ENCODE data around the gene MYO1F.

The MYO1F gene

DNA sequence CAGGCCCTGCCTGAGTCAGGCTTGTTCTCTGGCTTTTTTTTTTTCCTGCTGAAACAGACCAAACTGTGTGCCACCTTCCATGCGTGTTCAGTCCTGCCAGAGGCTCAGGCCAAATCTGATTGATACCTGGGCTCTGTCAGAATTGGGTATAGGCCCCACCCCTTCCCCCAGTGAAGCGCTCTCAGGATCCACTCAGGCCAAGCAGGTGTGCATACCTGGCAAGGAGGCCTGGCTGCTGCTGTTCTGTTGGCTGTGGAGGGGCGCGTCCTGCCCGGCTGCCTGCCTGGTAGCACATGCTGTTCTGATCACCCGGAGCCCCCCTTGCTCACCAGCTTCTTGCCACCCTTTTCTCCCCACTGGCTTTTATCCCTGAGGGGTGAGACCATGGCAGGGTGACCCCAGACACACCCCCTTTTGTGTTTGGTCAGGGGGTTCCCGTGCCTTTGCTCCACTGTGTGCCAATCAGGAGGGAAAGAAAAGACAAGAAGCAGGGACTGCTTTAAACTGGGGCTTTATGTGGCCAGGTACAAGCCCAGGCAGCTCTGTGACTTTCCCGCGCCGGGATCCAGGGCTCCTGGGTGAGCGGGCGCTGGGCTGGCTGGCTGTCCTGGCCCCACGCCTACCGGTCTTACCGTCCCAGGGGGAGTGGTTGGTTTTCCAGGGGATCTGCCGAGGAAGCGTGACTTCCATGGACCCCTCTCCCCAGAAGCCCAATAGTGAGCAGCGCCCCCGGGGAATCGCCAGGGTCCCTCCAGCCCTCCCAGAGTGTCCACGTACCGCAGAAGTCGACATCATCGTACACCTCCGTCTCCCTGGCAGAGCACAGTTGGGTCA, 87.5 kb downstream of the MYO1F start:
- H3K36me3 Mint-ChIP-seq (ENCODE audit: low read depth) = peaks cover 27% of the 10 kb centered on the region
- H3K9me3 Mint-ChIP-seq = no peaks in the 10 kb centered on the region
- H3K4me1 Mint-ChIP-seq (ENCODE audit: low read depth) = peaks cover 24% of the 10 kb centered on the region
- H3K27ac Mint-ChIP-seq = no peak overlapping the region
- no peak overlapping the region for H3K4me3 Mint-ChIP-seq
- no peaks in the 10 kb centered on the region for H3K27me3 Mint-ChIP-seq (ENCODE audit: low read depth)

DNA sequence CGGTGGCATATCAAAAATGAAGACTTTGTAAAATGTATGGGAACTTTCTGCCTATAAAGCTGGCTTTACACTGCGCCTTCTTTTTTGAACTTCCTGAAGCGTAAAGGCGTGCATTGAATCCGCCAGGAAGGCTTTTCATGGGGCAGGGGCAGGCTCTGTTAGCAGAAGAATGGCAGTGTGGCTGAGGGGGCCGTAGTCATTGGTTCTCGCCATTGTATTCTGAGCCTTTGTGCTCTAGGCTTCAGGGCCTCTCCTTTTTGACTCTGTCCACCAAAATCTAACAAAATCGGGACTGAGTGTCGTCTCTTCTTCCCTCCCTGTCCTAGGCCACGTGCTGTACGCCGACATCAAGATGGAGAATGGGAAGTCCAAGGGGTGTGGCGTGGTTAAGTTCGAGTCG, 88.9 kb downstream of the MYO1F start:
- H3K36me3 Mint-ChIP-seq (ENCODE audit: low read depth) = peaks cover 29% of the 10 kb centered on the region
- H3K4me1 Mint-ChIP-seq (ENCODE audit: low read depth) = peaks cover 24% of the 10 kb centered on the region
- no peaks in the 10 kb centered on the region for H3K27me3 Mint-ChIP-seq (ENCODE audit: low read depth)
- H3K27ac Mint-ChIP-seq = peak overlapping the region; percentile 80
- H3K4me3 Mint-ChIP-seq = no peak overlapping the region
- H3K9me3 Mint-ChIP-seq = no peaks in the 10 kb centered on the region

DNA sequence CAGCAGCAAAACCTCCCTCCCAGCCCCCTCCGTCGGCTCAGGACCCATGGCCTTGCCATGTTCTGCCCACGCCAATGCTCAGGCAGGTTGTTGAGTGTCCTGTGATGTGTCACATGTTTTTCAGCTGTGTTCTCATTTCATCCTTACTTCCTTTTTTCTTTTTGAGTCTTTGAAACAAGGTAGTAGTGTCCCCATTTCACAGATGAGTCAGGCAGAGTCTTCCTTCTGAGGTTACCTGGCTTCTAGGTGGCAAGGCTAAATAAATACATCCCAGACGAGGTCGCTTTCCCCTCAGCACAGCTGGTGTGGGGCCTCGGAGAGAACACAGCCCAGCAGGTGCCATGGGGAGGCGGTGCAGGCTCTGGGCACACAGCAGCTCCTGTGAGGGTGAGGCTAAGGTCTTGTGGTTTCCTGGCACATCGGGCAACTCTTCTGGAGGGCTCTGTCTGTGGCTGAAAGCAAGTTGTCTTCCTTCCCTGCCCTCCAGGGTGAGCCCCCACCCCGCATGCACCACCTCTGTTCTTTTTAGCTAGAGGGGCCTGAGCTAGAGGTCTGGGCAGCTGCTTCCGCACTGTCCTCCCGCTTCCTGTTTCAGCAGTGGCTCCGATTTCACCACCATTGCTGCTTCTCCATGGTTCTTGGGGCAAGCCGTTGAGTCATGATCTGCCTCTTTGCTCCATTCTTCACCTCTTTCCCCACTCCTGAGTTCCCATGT, 89.9 kb downstream of the MYO1F start:
- no peaks in the 10 kb centered on the region for H3K27me3 Mint-ChIP-seq (ENCODE audit: low read depth)
- H3K9me3 Mint-ChIP-seq = no peaks in the 10 kb centered on the region
- H3K4me3 Mint-ChIP-seq = peak overlapping the region; percentile 49
- peaks cover 29% of the 10 kb centered on the region for H3K4me1 Mint-ChIP-seq (ENCODE audit: low read depth)
- H3K27ac Mint-ChIP-seq = peak overlapping the region; percentile 80
- peaks cover 35% of the 10 kb centered on the region for H3K36me3 Mint-ChIP-seq (ENCODE audit: low read depth)

DNA sequence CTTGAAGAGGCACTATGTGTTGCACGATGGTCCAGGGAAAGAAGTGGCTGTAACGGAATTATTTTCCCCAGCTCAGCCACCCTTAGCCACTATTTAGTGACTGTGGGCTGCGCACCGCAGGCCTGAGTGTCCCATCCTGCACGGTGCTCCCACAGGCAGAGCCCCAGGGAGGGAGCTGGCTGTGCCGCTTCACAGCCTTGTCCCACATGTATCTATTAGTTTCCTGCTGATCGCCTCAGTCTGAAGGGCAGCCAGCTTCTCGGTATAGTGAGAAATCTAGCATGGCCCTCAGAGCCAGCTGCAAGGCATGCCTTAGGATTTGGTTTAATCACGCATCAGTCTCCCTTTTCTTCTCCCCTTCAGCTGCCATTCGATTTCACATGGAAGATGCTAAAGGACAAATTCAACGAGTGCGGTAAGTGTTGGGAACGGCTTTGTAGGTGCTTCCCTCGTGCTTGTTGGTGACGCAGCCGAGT, 90.5 kb downstream of the MYO1F start:
- Mint-ChIP-seq H3K27ac (peak overlapping the region; percentile 80), H3K36me3 (ENCODE audit: low read depth) (peaks cover 38% of the 10 kb centered on the region), H3K4me3 (peak overlapping the region; percentile 3), H3K27me3 (ENCODE audit: low read depth) (no peaks in the 10 kb centered on the region), H3K4me1 (ENCODE audit: low read depth) (peaks cover 29% of the 10 kb centered on the region), H3K9me3 (no peaks in the 10 kb centered on the region)

DNA sequence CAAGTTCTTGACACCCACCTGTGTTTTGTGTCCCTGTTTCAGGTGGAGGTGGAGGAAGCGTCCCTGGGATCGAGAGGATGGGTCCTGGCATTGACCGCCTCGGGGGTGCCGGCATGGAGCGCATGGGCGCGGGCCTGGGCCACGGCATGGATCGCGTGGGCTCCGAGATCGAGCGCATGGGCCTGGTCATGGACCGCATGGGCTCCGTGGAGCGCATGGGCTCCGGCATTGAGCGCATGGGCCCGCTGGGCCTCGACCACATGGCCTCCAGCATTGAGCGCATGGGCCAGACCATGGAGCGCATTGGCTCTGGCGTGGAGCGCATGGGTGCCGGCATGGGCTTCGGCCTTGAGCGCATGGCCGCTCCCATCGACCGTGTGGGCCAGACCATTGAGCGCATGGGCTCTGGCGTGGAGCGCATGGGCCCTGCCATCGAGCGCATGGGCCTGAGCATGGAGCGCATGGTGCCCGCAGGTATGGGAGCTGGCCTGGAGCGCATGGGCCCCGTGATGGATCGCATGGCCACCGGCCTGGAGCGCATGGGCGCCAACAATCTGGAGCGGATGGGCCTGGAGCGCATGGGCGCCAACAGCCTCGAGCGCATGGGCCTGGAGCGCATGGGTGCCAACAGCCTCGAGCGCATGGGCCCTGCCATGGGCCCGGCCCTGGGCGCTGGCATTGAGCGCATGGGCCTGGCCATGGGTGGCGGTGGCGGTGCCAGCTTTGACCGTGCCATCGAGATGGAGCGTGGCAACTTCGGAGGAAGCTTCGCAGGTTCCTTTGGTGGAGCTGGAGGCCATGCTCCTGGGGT, 91.5 kb downstream of the MYO1F start:
- Mint-ChIP-seq H3K27me3 (ENCODE audit: low read depth) (no peaks in the 10 kb centered on the region), H3K4me3 (no peak overlapping the region), H3K9me3 (no peaks in the 10 kb centered on the region), H3K36me3 (ENCODE audit: low read depth) (peaks cover 48% of the 10 kb centered on the region), H3K4me1 (ENCODE audit: low read depth) (peaks cover 38% of the 10 kb centered on the region), H3K27ac (no peak overlapping the region)

DNA sequence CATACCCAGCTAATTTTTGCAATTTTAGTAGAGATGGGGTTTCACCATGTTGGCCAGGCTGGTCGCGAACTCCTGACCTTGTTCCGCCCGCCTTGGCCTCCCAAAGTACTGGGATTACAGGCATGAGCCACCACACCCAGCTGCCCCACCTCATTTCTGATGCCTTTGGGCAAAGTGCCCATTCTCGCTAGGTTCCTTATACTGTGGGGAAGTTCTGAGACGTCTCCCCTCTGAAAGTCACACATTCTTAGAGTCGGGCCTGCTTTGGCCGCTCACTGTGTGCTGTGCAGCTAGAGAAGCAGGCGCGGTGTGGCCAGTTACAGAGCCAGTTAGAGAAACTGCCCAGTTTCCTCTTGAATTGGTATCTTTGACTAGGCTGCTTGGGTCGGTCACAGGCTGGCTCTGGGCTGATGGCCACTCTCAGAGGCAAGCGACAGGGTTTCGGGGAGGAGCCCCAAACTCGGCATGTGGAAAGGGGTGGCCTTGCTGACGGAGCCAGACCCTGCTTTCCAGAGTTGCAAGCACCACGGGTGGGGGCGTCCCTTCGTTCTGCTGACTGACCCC, 92.8 kb downstream of the MYO1F start:
- H3K27ac Mint-ChIP-seq = no peak overlapping the region
- no peaks in the 10 kb centered on the region for H3K27me3 Mint-ChIP-seq (ENCODE audit: low read depth)
- H3K4me1 Mint-ChIP-seq (ENCODE audit: low read depth) = peaks cover 41% of the 10 kb centered on the region
- H3K9me3 Mint-ChIP-seq = no peaks in the 10 kb centered on the region
- H3K36me3 Mint-ChIP-seq (ENCODE audit: low read depth) = peaks cover 46% of the 10 kb centered on the region
- no peak overlapping the region for H3K4me3 Mint-ChIP-seq

DNA sequence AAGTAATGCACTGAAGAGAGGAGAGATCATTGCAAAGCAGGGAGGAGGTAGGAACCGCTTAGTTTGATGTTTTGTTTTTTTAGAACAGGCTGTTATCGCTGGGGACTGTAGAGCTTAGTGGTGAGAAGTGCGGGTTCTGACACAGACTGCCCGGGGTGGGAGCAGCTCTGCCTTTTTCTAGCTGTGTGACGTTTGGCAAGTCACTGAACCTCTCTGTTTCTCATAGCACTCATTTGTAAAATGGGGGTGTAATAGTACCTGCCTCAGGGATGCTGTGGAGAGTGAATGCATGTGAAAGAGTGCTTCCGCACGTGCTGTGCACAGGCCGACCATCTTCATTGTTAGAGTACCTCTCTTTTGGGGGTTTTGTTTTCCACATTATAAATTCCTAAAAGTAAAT, 94.1 kb downstream of the MYO1F start:
- peaks cover 47% of the 10 kb centered on the region for H3K36me3 Mint-ChIP-seq (ENCODE audit: low read depth)
- H3K27ac Mint-ChIP-seq = no peak overlapping the region
- H3K4me1 Mint-ChIP-seq (ENCODE audit: low read depth) = peaks cover 44% of the 10 kb centered on the region
- H3K9me3 Mint-ChIP-seq = no peaks in the 10 kb centered on the region
- no peak overlapping the region for H3K4me3 Mint-ChIP-seq
- no peaks in the 10 kb centered on the region for H3K27me3 Mint-ChIP-seq (ENCODE audit: low read depth)

DNA sequence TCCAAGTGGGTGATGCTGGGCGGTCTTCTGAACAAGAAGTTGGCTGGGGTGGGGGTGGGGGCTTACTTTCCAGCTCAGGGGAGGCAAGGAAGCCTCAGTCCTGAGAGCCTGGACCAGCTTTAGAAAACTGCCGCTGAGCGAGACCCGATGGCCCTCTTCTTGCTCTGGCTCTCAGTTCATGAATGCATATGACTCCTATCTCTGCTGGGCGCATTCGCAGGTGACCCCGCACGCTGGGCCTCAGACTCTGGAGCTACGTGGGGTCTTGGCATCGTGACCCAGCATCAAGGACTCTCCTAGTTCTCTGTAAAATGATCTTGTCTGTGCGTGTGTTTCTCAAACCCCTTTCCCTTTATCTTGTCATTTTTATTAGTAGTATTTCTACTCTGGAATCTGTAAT, 94.5 kb downstream of the MYO1F start:
- Mint-ChIP-seq H3K9me3 (no peaks in the 10 kb centered on the region), H3K36me3 (ENCODE audit: low read depth) (peaks cover 48% of the 10 kb centered on the region), H3K27me3 (ENCODE audit: low read depth) (no peaks in the 10 kb centered on the region), H3K4me3 (no peak overlapping the region), H3K27ac (no peak overlapping the region), H3K4me1 (ENCODE audit: low read depth) (peaks cover 44% of the 10 kb centered on the region)

DNA sequence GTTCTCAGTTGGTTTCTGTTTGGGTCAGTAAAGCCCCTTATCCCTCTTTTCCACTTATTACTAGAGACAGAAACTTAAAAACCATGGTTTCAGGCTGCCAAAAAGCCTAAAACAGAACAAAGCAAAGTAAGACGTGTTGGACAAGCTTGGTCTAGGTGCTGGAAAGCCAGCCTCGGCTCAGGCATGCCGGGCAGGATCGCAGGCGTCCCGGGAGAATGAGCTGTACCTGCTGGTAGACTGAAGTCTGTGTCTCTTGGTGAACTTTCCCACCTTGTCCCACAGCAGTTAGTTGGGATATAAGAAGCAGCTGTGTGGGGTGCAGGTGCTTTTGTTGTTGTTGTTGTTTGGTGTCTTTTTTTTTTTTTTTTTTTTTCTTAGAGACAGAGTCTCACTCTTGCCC, 95.6 kb downstream of the MYO1F start:
- H3K27ac Mint-ChIP-seq = peak overlapping the region; percentile 26

DNA sequence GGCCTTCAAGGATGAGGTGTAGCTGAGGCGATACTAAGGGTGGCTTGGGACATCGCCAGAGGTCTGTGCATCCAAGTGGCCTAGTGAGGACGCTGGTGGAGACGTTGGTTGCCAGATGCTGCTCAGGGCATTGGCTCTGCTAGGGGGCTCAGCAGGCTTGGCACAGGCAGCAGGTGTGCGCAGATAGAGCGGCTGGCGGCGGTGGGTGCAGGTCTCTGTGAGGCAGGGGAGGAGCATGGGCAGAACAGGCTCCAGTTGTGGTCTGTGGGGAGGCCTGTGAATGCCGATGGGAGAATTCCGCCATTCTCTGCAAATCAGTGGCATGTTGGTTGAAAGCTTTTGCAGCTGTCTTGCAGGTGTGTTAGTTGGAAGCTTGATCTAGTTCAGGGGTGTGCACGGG, 96.0 kb downstream of the MYO1F start:
- Mint-ChIP-seq H3K27me3 (ENCODE audit: low read depth) (no peaks in the 10 kb centered on the region), H3K36me3 (ENCODE audit: low read depth) (peaks cover 45% of the 10 kb centered on the region), H3K9me3 (no peaks in the 10 kb centered on the region), H3K4me3 (no peak overlapping the region), H3K27ac (peak overlapping the region; percentile 26), H3K4me1 (ENCODE audit: low read depth) (peaks cover 34% of the 10 kb centered on the region)

More for the DNA sequence above, 95.6 kb downstream of the MYO1F start:
- H3K9me3 Mint-ChIP-seq = no peaks in the 10 kb centered on the region
- H3K36me3 Mint-ChIP-seq (ENCODE audit: low read depth) = peaks cover 45% of the 10 kb centered on the region
- H3K4me1 Mint-ChIP-seq (ENCODE audit: low read depth) = peaks cover 36% of the 10 kb centered on the region
- H3K4me3 Mint-ChIP-seq = no peak overlapping the region
- no peaks in the 10 kb centered on the region for H3K27me3 Mint-ChIP-seq (ENCODE audit: low read depth)

DNA sequence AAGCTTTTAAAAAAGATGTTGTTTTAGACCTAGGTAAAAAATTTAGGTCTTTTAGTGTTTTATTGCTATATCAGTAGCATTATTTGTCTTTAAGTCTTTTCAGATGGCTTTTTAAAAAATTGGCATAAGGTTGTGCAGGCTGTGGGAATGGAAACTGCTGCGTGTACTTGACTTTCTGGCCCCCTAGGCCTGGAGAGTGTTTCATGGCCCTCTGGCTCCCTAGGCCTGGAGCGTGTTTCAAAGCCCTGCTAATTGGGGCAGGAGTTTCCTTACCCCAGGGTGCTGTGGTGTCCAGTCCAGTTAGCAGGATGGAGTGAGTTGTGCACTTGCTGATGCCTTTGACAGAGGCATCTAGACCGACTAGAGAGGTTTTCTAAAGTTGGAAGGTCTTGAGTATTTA, 98.6 kb downstream of the MYO1F start:
- Mint-ChIP-seq H3K27ac (peak overlapping the region; percentile 65), H3K4me1 (ENCODE audit: low read depth) (peaks cover 41% of the 10 kb centered on the region), H3K9me3 (no peaks in the 10 kb centered on the region), H3K27me3 (ENCODE audit: low read depth) (no peaks in the 10 kb centered on the region), H3K36me3 (ENCODE audit: low read depth) (peaks cover 47% of the 10 kb centered on the region), H3K4me3 (no peak overlapping the region)

DNA sequence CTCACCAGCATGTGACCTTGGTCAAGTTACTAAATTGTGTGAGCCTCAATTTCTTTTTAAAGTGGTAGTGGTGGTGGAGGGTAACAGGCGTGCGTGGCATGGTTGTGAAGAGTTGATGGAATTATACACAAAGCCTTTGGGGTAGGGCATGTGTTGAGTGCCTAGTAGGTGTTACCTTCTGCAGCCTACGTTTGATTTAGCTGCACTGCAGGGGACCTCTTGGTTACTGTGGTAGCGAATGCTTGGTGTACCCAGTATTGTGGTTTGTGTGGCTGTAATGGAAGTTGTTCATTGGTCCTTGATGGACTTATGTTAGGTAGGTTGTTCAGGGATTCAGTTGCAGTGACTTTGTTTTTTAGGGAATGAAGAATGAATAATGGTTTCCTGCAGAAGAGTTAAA, 99.4 kb downstream of the MYO1F start:
- peak overlapping the region; percentile 72 for H3K27ac Mint-ChIP-seq
- H3K4me1 Mint-ChIP-seq (ENCODE audit: low read depth) = peaks cover 42% of the 10 kb centered on the region
- no peaks in the 10 kb centered on the region for H3K27me3 Mint-ChIP-seq (ENCODE audit: low read depth)
- no peaks in the 10 kb centered on the region for H3K9me3 Mint-ChIP-seq
- H3K36me3 Mint-ChIP-seq (ENCODE audit: low read depth) = peaks cover 50% of the 10 kb centered on the region
- H3K4me3 Mint-ChIP-seq = peak overlapping the region; percentile 6

DNA sequence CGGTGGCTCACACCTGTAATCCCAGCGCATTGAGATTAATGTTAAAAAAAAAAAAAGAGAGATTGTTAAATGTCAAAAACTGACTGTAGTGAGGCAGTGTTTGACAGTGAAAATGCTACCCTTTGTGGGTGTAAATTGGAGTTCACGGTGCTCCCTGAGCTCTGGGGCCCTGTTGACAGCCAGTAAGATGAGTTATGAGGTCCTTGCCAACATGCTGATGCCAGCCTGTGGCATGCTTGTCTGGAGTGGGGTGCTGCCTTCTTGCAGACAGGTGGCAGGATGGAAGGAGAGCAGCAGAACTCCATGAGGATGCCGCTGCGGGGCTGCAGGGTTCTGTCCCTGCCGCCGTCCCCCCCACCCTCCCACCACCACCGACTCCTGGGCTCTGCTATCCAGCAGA, 100.7 kb downstream of the MYO1F start:
- Mint-ChIP-seq H3K9me3 (no peaks in the 10 kb centered on the region), H3K27me3 (ENCODE audit: low read depth) (no peaks in the 10 kb centered on the region), H3K27ac (no peak overlapping the region), H3K4me1 (ENCODE audit: low read depth) (peaks cover 42% of the 10 kb centered on the region), H3K36me3 (ENCODE audit: low read depth) (peaks cover 43% of the 10 kb centered on the region), H3K4me3 (no peak overlapping the region)

DNA sequence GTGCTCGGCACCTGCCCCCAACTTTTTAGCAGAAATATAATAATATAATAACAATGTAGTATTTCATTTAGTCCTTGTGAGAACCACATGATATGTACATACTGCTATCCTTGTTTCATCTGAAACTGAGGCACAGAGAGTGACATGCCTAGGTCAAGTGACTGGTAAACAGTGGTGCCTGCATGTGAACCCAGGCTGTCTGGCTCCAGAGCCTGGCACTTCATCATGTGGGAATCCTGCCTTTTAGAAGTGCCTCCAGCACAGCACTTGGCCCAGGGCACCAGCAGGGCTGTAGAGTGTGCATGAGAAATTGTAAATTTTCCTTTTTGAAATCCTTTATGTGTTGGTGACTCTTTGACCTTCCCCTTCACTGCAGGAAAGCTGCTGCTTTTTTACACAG, 102.2 kb downstream of the MYO1F start:
- Mint-ChIP-seq H3K4me3 (no peak overlapping the region), H3K27ac (no peak overlapping the region), H3K4me1 (ENCODE audit: low read depth) (peaks cover 37% of the 10 kb centered on the region), H3K9me3 (no peaks in the 10 kb centered on the region), H3K27me3 (ENCODE audit: low read depth) (no peaks in the 10 kb centered on the region), H3K36me3 (ENCODE audit: low read depth) (peaks cover 45% of the 10 kb centered on the region)
